ENCODE data around the gene NRXN2. TPM values are rescaled to one million over a fixed set of nuclear protein-coding genes. Genes with fewer than 3 reads are reported as not detected.

Gene NRXN2
- total RNA-seq, 1 donor from 2014 or later: 9.8 TPM

GRCh38 chr11:64731601-64732000 is 8.6 kb upstream of the NRXN2 start:
- no peak for DNase-seq (ENCODE audit: low spot score in 2 of 2, unreplicated experiment in 2 of 2)
- Mint-ChIP-seq H3K9me3 (no peaks in the 10 kb centered on the region), H3K4me1 (no peaks in the 10 kb centered on the region), H3K36me3 (no peaks in the 10 kb centered on the region), H3K27me3 (ENCODE audit: low read depth) (peaks cover 61% of the 10 kb centered on the region), H3K27ac (no peak overlapping the region), H3K4me3 (no peak overlapping the region)
- no peak for TF ChIP-seq CTCF (IDR thresholded peaks at IDR 0.05; ENCODE audit: unreplicated experiment)

DNA sequence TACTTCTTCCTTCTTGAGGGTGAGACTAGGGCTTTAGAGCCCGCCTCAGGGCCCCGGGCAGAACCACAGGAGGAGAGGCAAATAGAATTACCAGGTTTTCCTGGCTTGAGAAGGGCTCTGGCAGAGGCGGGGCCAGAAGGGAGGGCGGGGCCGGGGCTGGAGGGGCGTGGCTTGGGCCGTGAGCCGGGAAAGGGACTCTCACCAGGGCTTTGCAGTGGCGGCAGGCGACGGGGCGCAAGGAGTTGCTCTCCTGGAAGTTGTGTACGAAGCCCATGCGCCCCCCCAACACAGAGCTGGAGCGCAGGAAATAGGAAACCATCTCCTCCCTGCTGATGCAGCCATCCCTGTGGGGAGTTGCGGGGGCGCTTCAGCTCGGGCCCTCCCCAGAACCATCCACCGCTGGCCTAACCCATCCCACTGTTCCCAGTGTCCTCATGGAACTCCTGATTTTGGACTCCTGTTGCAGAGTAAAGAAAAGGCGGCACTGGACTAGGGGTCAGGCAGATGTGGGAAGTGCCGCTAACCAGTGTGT is 6.9 kb upstream of the NRXN2 start:
- no peak for DNase-seq (ENCODE audit: low spot score in 2 of 2, unreplicated experiment in 2 of 2)
- no peak for TF ChIP-seq CTCF (IDR thresholded peaks at IDR 0.05; ENCODE audit: unreplicated experiment)
- H3K27me3 Mint-ChIP-seq (ENCODE audit: low read depth): peaks cover 66% of the 10 kb centered on the region
- H3K4me1 Mint-ChIP-seq: no peaks in the 10 kb centered on the region
- no peak overlapping the region for H3K27ac Mint-ChIP-seq
- no peaks in the 10 kb centered on the region for H3K9me3 Mint-ChIP-seq
- no peaks in the 10 kb centered on the region for H3K36me3 Mint-ChIP-seq
- no peak overlapping the region for H3K4me3 Mint-ChIP-seq

GRCh38 chr11:64728757-64729365 is 5.9 kb upstream of the NRXN2 start:
- H3K4me3 Mint-ChIP-seq: no peak overlapping the region
- no peak for DNase-seq (ENCODE audit: low spot score in 2 of 2, unreplicated experiment in 2 of 2)
- H3K36me3 Mint-ChIP-seq: no peaks in the 10 kb centered on the region
- H3K27ac Mint-ChIP-seq: no peak overlapping the region
- H3K9me3 Mint-ChIP-seq: no peaks in the 10 kb centered on the region
- H3K4me1 Mint-ChIP-seq: no peaks in the 10 kb centered on the region
- TF ChIP-seq CTCF (IDR thresholded peaks at IDR 0.05; ENCODE audit: unreplicated experiment): no peak
- peaks cover 67% of the 10 kb centered on the region for H3K27me3 Mint-ChIP-seq (ENCODE audit: low read depth)

GRCh38 chr11:64726867-64727530 is 4.0 kb upstream of the NRXN2 start:
- no peaks in the 10 kb centered on the region for H3K36me3 Mint-ChIP-seq
- no peak overlapping the region for H3K4me3 Mint-ChIP-seq
- no peak for TF ChIP-seq CTCF (IDR thresholded peaks at IDR 0.05; ENCODE audit: unreplicated experiment)
- H3K27ac Mint-ChIP-seq: no peak overlapping the region
- DNase-seq (ENCODE audit: low spot score in 2 of 2, unreplicated experiment in 2 of 2): no peak
- H3K4me1 Mint-ChIP-seq: no peaks in the 10 kb centered on the region
- H3K9me3 Mint-ChIP-seq: no peaks in the 10 kb centered on the region
- H3K27me3 Mint-ChIP-seq (ENCODE audit: low read depth): peaks cover 72% of the 10 kb centered on the region

DNA sequence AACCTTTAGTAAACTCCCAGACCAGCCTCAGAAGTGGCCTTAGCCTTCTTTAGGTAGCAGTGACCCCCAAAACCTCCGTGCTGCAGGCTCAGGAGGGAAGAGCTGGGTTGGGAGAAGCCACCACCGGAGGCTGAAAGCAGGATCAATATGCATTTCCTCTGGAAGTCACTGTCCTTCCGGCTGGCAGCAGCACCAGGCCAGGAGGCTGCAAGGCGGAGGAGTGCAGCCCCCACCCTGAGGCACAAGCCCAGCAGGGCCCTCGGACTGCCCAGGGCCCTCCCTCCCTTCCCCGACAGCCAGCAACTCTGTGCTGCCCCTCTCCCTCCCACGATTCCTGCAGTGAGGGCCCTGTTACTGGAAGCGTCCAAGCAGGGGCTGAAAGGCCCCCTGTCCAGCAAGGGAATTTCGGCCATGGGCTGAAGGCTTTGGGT is 3.2 kb upstream of the NRXN2 start:
- H3K4me1 Mint-ChIP-seq: no peaks in the 10 kb centered on the region
- no peak for TF ChIP-seq CTCF (IDR thresholded peaks at IDR 0.05; ENCODE audit: unreplicated experiment)
- no peaks in the 10 kb centered on the region for H3K36me3 Mint-ChIP-seq

More for the DNA sequence above, 3.2 kb upstream of the NRXN2 start:
- Mint-ChIP-seq H3K27me3 (ENCODE audit: low read depth) (peaks cover 73% of the 10 kb centered on the region), H3K9me3 (no peaks in the 10 kb centered on the region), H3K27ac (no peak overlapping the region), H3K4me3 (no peak overlapping the region)
- no peak for DNase-seq (ENCODE audit: low spot score in 2 of 2, unreplicated experiment in 2 of 2)
